Posterior vena cava (tissue), 2 donors: ENCODE results near the gene ASB6. TPM values are rescaled to one million over a fixed set of nuclear protein-coding genes. Genes with fewer than 3 reads are reported as not detected.
A peak's percentile ranks its signal among the peaks of the same experiment; 100 is the strongest.
"Not testable (repeated sequence)": the region's sequence is repeated elsewhere in the genome, so short reads cannot be mapped to it uniquely, and the experiment has no call there.

Experiments
- DNase-seq: peaks from one replicate; pipeline ENCODE4 v3.0.0-alpha.2; 2020; ENCODE audit warnings: low spot score
- intact Hi-C, 2 donors: fragments of 100-400 bp; cut with DNase I; formaldehyde crosslinking; loops; one replicate each; pipeline versions ENCODE4 v1.14.1 to v1.14.2; 2022 to 2023
- total RNA-seq, 2 donors: library from RNA; stranded (reverse); fragmentation: NEBNext Ultra II Directional; extraction: Animal tissue kit (Norgen Biotek cat#: 25700); gene quantifications; one replicate each; pipeline ENCODE4 v1.2.1, GENCODE V29; 2021
- donor health status: DM: yes; HTN: yes; CAD: no.
- donor health status: DM: yes; HTN: yes; CAD: no.

ASB6 gene
- total RNA-seq, 2 donors from 2014 or later: 14.1 to 16.9 TPM

DNA sequence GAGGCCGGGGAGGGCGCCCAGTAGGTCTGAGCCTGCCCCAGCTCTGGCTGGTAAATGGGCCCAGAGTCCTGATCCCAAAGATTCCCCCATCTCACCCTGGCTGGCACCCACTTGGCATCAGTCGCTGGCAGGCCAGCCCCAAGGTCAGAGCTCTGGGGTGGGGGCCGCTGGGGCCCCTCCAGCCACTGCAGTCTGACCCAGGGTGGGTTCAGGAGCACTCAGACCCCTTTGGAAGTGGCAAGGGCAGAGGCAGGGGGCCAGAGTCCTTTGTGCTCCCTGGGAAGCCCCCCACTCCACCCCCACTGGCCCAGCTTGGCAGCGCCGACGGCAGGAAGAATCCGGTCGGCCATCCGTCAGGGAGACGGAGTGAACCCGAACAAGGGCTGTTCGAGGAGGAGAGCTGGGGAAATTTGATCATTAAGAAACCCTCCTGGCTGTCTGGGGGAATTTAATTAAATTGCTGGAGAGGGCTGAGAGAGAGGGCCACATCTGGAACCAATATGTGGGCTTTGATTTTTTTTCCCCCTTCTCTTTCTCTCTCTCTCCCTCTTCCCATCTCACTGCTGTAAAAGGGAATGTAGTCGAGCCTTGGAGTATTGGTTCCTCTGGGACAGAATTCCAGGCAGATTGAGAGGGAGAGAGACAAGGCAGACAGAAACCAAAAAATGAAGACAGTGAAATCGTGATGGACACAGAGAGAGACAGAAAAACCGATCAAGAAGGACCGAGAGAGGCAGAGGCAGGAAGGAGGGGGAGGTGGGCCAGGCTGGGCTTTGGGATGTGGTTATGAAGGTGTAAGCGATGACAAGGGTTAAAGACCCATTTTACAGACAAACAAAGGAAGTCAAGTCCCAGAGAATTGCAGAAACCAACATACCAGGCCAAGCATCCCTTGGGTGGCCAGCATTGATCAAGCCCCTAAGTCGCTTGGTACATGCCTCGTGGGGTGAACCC is 8.1 kb upstream of the ASB6 start:
- no peak for DNase-seq
- intact Hi-C loops: loop anchor here in 1 of 2 donors (5.0 kb wide), 1 partner anchor 37 kb away; no protein-coding TSS in a partner anchor

DNA sequence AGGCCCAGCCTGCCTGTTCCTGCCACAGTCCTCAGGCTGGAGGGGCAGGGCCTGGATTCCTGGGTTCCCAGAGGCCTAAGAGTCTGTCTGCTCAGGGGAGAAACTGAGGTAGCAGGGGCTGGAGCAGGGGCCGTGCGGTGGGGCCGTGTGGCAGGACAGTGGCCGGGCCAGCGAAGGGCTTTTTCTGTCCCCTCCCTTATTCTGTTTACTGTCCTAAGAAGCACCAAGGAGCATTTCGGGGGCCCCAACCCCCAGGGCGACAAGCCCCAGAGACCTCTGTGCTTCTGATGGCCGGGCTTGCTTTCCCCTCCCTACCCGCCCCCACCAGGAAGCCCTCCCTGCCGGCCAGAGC is 6.8 kb upstream of the ASB6 start:
- no peak for DNase-seq
- intact Hi-C loops: no loop called here

DNA sequence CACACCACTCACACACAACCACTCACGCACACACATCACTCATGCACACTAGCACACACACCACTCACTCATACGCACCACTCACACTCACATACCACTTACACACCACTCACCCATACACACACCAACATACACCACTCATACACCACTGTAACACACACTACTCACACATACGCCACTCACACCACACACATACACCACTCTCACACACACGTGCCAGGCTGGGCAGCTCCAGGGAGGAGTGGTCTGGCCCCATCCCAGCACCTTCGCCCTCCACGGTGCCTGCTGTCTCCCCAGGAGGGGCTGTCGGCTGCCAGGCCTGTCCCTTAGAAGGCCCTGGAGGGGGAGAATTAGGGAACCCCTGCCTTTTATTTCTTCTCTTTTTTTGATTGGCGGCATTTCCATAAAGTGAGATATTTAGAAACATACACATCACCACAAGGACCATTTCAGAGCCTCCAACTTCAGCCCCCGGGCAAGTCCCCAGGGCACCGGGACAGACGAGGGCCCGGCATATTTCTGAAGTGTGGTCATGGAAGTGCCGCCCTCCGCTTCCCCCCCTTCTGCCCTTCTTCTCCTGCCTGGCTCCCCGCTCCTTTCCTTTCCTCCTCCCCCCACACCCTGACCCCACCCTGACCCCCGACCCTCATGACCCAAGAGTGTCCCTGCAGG is 6.3 kb upstream of the ASB6 start:
- DNase-seq: no peak
- intact Hi-C loops: no loop called here

DNA sequence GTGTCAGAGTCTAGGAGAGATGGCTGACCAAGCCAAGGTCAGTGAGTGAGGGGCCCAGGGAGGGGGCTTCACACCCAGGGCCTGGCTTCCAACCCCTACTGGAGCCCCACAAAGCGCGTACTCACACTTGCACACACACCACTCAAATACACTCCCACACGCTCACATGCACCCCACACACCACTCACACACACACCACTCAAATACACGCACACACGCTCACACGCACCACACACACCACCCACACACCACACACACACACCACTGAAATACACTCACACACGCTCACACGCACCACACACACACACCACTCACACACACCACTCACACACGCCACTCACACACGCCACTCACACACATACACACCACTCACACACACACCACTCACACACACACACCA is 5.7 kb upstream of the ASB6 start:
- intact Hi-C loops: no loop called here
- DNase-seq: no peak

DNA sequence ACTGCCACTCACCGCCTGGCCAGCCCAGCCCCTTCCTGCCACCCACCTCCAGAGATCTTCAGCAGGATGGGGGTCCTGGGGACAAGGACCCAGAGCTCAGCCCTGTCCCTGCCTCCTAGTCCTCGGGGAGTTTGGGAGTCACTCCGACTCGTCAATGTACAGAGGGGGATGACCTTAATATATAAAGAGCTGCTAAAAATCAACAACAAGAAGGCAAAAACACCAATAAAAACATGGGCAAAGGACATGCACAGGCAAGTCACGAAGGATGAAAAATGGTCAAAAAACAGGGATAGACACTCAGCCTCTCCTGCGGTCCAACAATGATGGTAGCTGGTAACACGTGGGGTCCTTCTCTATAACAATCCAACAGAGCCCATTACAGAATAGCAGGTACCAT is 4.7 kb upstream of the ASB6 start:
- intact Hi-C loops: no loop called here

DNA sequence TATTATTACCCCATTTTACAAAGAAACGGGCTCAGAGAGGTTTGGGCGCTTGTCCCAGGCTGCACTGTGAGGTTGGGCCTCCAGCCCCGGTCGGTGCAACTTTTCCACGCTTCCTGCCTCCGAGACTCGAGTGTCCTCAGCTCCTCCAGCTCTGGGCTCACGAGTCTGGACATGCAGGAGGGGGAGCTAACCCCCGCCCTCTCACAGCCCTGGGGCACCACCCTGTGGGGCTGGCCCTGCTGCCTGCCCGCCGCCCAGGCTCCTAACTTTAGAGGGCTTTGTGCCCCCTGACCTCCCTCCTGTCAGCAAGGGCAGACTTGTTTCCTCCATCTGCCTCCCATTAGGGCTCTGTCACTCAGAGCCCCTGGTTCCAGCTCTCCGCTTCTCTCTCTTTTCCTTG is 4.3 kb upstream of the ASB6 start:
- intact Hi-C loops: no loop called here
- DNase-seq: no peak

More for the DNA sequence above, 4.7 kb upstream of the ASB6 start:
- DNase-seq: no peak

DNA sequence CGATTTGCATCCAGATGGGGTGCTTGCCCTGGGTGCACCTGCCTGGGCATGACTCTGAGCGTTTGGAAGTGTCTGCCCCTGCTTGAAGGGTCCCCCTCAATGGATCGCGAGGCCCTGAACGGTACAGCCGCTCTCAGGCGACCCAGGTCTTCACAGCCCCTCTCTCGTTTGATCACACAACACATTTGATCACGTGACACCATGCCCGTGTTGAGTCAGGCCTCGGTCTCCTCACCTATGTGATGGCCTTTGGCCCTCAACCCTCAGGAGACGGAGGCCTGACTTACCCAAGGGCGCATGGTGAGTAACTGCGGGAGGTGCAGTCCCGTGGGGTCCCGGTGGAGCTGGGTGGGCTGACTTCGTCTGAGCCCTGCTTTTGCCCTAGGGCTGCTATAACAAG is 3.0 kb upstream of the ASB6 start:
- no peak for DNase-seq
- intact Hi-C loops: loop anchor here (5.0 kb wide), 2 partner anchors 137 to 142 kb away; no protein-coding TSS in a partner anchor

DNA sequence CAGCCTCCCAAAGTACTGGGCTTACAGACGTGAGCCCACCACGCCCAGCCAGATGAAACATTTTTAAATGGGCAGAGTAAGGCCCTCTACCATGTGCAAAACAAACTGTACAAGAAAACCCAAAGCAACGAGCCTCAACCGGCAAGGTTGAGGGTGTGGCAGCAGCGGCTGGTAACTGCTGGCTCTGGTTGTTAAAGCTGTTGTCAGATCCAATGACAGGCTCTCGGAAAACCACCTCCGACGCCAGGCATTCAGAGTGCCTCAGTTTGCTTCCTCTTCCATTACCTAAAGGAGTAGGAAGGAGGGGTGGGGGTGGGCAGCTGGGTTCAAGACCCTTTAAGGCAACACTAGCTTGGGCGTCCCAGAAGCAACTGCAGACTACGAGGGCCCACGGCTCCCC is 2.4 kb upstream of the ASB6 start:
- no peak for DNase-seq
- intact Hi-C loops: loop anchor here (5.0 kb wide), 2 partner anchors 138 to 143 kb away; no protein-coding TSS in a partner anchor

DNA sequence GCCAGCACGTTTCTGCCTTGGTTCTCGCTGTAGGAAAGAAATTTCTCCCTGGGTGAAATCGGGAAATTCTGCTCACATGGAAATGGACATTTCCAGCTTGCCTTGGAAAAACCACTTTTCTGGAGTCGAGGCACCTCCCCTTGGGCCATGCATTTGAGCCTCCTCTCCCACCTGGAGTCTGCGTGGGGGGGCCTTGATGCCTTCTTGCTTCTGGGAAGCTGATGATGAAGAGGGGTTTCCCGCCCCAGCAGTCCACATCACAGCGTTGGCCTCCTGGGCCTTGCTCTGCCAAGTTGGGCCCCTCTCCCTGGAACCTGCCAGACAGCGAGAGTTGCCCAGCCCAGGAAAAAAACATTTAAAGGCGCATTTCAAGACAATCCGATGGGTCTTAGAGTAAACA is 1.8 kb upstream of the ASB6 start:
- intact Hi-C loops: loop anchor here (5.0 kb wide), 2 partner anchors 139 to 144 kb away; no protein-coding TSS in a partner anchor
- no peak for DNase-seq

DNA sequence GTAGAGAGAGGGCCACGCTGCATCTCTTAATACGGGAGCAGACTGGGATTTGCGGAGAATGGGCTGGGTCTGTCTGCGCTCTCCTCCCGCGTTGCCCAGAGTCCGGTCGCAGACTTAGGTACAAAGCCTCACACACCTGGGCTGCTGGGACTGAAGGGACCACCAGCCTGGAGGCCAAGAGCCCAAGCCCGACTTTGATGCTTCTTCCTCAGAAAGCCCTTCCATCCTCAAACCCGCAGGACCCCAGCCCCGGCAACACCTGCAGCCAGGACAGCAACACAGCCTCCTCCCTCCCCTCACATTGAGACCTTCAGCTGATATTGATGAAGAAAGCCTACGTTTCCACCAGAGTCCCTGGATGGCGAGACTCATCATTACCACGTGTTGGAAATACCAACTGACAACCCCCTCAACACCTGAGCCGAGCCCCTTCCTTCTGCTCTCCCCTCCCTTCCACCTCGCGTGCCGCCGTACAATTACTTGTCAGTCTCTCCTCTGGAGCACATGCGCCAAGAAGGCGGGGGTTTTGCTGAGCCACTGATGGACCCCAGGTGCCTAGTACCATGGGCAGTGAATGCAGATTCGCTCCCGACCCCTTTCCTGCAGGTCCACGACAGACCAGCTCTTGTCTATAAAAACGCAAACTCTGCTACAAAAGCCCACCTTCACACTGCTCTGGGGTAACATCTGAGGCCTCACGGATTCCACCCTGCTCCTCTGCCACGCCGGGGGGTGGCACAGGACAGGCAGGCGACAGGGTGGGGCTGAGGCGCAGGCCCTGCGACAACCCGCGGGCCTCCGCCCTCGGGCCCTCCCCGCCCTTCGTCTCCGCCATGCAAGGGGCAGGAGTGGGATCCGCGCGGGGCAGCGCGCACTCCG is 841 bp downstream of the ASB6 start:
- DNase-seq: peak; percentile 88
- intact Hi-C loops: loop anchor here (5.0 kb wide), 2 partner anchors 141 to 146 kb away; no protein-coding TSS in a partner anchor

DNA sequence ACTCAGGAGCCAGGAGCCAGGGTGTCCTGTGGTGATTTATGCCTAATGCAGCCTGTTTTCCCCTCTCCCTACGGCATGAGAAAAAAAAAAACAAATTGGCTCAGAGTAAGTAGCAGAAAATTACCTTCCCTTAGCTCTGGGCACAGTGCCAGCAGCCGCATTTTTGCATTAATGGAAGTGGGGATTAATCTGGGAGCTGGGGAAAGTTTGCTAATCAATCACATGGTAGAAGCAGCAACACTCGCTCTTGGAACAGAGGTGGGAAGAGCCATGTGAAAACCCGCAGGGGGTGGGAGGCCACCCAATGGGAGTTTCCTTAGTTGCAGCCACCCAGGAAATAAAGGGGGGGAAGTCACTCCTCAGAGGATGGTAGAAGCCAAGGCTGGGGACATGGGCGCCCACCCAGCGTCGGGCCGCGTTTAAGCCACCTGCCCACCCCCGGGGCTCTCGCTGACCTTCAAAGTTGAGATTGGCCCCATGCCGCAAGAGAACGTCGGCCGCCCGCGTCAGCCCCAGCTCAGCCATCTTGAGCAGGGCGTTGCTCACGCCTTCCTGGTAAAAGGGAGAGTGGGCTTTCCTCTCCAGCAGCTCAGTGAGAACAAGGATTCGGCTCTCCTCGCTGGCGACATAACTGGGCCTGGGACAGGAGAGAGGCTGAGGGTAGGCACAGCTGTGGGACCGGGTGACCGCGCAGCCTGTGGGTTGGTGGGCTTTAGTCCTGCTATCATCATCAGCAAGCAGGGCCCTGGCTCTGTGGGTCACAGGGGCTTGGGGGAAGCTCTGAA is 1.7 kb downstream of the ASB6 start:
- intact Hi-C loops: loop anchor here (5.0 kb wide), 2 partner anchors 142 to 147 kb away; no protein-coding TSS in a partner anchor
- no peak for DNase-seq

DNA sequence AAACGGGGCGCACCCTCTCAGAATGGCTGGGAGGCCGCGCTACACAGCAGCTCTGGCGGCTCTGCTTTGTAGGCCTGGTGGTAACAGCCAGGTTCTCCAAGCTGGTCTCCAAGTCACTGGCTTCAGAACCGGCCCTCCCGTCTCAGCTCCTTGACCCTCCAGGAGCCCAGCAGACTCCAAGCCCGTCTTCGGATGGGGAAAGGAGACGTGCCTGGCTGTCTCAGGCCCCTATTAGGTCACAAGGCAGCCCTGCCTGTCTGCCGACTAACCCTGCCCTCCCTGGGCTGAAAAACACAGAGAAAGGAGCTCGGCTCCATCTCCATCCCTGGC is 2.2 kb downstream of the ASB6 start:
- no peak for DNase-seq
- intact Hi-C loops: loop anchor here (5.0 kb wide), 2 partner anchors 143 to 148 kb away; no protein-coding TSS in a partner anchor

DNA sequence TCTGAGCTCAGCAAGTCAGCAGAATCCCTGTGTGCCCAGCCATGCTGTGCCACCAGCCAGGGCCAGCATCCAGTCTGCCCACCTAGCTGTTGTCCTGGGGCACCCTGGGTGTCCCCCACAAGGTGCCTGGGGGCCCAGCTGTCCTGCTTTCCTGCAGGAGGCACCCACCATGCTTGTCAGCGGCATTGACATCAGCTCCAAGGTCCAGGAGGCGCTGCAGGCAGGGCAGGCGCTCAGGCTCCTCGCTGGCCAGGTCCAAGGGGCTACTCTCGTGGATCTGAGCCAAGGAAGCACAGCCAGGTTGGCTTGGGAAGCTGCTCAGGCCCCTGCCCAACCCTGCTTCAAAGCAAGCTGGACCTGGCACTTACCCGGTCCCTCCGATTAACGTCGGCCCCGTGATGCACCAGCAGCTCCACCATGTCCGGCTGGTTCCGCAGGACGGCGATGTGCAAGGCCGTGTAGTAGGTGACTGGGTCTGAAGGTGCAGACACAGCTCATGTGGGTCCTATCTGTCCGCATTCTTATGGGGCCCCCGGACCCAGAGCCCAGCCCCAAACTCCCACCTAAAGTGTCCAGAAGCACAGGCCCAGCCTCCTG is 2.8 kb downstream of the ASB6 start:
- intact Hi-C loops: no loop called here
- no peak for DNase-seq

DNA sequence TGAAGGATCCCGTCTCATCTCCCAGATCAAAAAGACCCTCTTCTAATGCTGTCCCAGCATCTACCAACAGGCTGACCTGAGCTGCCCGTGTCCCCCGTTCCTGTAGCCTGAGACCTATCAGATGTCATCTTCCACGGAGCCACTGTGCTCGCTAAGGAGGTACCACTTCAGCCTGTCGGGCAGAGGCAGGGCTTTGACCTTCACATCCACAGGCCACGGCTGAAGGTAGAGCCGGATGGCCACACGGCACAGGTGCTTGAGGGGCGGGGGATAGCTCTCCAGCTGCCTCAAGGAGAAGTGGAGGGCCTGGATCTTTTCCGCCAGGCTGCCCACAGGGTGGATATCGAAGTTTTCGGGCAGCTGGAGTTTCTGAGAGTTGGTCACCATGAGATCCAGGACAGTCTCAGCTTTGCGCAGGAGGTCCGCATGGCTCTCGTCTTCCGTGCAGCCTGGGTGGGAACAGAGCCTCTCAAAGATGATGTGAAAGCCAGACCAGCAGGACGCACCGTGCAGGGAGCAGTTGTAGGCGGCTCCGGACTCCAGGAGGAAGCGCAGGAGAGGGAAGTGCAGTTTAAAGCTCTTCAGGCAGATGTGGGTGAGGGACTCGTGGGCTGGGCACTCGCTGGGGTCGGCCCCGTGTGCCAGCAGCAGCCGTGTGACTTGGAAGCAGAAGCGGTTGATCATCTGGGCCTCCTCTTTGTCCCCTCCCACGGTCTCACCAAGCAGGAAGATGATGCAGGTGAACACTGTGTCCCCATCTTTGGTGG is 4.1 kb downstream of the ASB6 start:
- intact Hi-C loops: no loop called here
- no peak for DNase-seq

DNA sequence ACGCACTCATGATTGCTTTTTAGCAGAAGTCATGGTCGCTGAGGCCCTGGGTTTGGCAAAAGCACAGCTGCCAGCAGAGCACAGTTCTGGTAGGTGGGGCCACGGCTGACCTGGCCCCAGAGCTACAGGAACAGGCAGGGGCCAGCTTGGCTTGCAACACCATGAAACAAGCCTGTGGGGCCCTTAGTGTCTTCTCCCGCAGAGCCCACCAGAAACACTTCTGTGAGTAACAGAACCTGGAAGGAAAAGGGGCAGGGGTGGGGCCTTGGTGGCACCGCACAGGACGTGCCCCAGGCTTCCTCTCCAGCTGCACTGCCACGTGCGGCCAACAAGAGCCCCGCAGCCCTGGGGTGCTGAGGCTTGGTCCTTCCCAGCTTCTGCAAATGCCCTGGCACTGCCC is 4.8 kb downstream of the ASB6 start:
- intact Hi-C loops: no loop called here

DNA sequence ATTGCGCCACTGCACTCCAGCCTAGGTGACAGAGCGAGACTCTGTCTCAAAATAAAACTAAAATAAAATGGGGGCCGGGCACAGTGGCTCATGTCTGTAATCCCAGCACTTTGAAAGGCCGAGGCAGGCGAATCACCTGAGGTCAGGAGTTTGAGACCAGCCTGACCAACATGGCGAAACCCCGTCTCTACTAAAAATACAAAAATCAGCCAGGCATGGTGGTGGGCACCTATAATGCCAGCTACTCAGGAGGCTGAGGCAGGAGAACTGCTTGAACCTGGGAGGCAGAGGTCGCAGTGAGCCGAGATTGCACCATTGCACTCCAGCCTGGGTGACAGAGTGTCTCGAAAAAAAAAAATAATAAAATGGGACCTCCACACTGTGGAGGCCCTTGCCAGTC is 5.6 kb downstream of the ASB6 start:
- DNase-seq, intact Hi-C loops: not testable (repeated sequence)

More for the DNA sequence above, 4.8 kb downstream of the ASB6 start:
- DNase-seq: no peak
